ENCODE results near the gene SCYGR7. TPM values are rescaled to one million over a fixed set of nuclear protein-coding genes. Genes with fewer than 3 reads are reported as not detected.

Gene SCYGR7
- total and polyA plus RNA-seq, 2 of the 13 experiments (the other 11 are each of a cell fraction or from before 2014, with no cell fraction given): not detected

DNA sequence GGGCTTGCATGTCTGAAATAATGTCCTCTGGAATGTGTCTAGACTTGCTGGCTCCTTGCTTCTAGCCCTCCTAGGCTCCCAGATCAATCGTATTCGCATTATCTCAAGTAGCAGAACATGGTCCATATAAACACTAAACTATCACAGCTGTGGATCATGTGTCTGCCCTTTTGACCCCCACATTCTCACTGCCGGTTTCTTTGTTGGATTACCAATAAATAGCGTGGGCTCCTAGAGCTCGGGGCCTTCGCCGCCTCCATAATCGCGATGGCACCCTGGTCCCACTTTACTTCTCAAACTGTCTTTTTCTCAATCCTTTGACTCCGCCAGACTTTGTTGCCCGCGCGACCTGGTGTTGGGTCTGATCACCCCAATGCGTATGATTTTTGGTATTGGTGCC lies 11.2 kb downstream of the SCYGR7 start:
- no peaks in the 10 kb centered on the region for H3K36me3 ChIP-seq (replicated peaks in 1 of 2; ENCODE audit: control insufficient read depth in 1 of 2, insufficient read depth in 2 of 2, low read length in 2 of 2)
- CTCF ChIA-PET (ENCODE audit: low intra/inter-chr PET ratio, low total read pairs): no interaction called here
- H3K27me3 ChIP-seq (ENCODE audit: control insufficient read depth in 1 of 2, insufficient read depth in 2 of 2, low read length in 2 of 2): peaks cover 0 to 8% of the 10 kb centered on the region in 2 experiments; a peak in 2 of 5 replicates
- DNase-seq (ENCODE audit: low spot score) (no peak), FAIRE-seq (no peak), ATAC-seq (no peak)
- no peaks in the 10 kb centered on the region for H3K79me2 ChIP-seq (ENCODE audit: insufficient read depth, low read length)
- no TSS peak for BruUV-seq (replicated peaks)
- no peak for TF ChIP-seq ZNF317 (CRISPR knock-in tag; IDR thresholded peaks at IDR 0.05)
- peak; percentile 33; the same call in 1 of the 2 replicates for TF ChIP-seq TFAP4 (IDR thresholded peaks at IDR 0.05; ENCODE audit: borderline replicate concordance, low read depth)
- no peak for TF ChIP-seq PAWR (CRISPR knock-in tag; IDR thresholded peaks at IDR 0.05; ENCODE audit: borderline replicate concordance)
- peak in 1 of 2 experiments; percentile 28; a peak in 1 of 4 replicates for TF ChIP-seq NR2F1 (CRISPR knock-in tag; IDR thresholded peaks at IDR 0.05)
- TF ChIP-seq, protein P1, sequence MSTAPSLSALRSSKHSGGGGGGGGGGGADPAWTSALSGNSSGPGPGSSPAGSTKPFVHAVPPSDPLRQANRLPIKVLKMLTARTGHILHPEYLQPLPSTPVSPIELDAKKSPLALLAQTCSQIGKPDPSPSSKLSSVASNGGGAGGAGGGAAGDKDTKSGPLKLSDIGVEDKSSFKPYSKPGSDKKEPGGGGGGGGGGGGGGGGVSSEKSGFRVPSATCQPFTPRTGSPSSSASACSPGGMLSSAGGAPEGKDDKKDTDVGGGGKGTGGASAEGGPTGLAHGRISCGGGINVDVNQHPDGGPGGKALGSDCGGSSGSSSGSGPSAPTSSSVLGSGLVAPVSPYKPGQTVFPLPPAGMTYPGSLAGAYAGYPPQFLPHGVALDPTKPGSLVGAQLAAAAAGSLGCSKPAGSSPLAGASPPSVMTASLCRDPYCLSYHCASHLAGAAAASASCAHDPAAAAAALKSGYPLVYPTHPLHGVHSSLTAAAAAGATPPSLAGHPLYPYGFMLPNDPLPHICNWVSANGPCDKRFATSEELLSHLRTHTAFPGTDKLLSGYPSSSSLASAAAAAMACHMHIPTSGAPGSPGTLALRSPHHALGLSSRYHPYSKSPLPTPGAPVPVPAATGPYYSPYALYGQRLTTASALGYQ (CRISPR knock-in tag; IDR thresholded peaks at IDR 0.05): no peak
- peak; percentile 36; the same call in 1 of the 2 replicates for TF ChIP-seq NR2F6 (IDR thresholded peaks at IDR 0.05)
- TF ChIP-seq NR2F6 (CRISPR knock-in tag; IDR thresholded peaks at IDR 0.05): no peak
- H2AFZ ChIP-seq (ENCODE audit: low read length): no peak overlapping the region
- intact Hi-C loops (cut with micrococcal nuclease; ENCODE audit: unreplicated experiment): no loop called here
- H3K27ac ChIP-seq (ENCODE audit: extremely low read length, insufficient read depth, low read length): no peak overlapping the region
- H3K9me3 ChIP-seq (ENCODE audit: low read length): no peaks in the 10 kb centered on the region
- no peak overlapping the region for H3K4me3 ChIP-seq (replicated peaks in 1 of 3; ENCODE audit: insufficient read depth in 1 of 3, low read depth in 2 of 3, low read length in 3 of 3)
- H3K9ac ChIP-seq (ENCODE audit: insufficient read depth, low read depth, low read length): no peak overlapping the region
- peaks cover 15% of the 10 kb centered on the region; the same call in 1 of the 2 replicates for H3K4me1 ChIP-seq (ENCODE audit: insufficient read depth, low read length)
- no peaks in the 10 kb centered on the region for H4K20me1 ChIP-seq (ENCODE audit: insufficient read depth, low read length)
- WGBS (ENCODE audit: low lambda C conversion rate): 78% methylated on average over 14 of the region's 14 CpGs
- in situ Hi-C loops (cut with HindIII; ENCODE audit: extremely low pct_ligation_motif_present, low pct_unique_long_range_greater_than_20kb): no loop called here
- POLR2A ChIA-PET: no interaction called here
- no peak overlapping the region for H3K4me2 ChIP-seq (ENCODE audit: low read depth, low read length)
